ENCODE measurements around the gene IQCK. TPM values are rescaled to one million over a fixed set of nuclear protein-coding genes. Genes with fewer than 3 reads are reported as not detected.

IQCK gene
- total and polyA plus RNA-seq, 2 donors (not counting 3 experiments of a cell fraction or from before 2014, with no cell fraction given), result 17.2 to 18.1 TPM

DNA sequence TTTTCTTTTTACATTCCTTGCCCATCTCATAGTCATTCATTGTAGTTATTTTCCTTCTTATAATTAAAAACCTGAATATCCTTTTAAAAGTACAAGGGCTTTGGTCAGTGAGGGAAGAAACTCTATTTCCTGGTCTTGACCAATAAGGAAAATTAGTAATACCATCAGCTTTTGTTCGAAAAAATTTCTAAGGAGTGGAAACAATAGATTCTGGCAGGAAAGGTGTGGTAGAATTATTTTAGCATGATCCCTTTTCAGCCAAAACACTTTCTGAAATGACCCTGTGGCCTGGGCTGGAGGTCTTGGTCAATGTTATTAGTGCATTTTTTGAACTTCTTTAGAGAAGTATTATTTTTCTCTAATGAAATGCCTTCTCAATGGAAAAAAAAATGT, 36.6 kb downstream of the IQCK start:
- POLR2A ChIA-PET, result no interaction called here
- CTCF ChIA-PET, result interaction anchor here (1.9 to 2.2 kb wide), 2 partner anchors 11 to 18 kb away, joined by 4 to 9 read pairs; no protein-coding TSS in a partner anchor
- Histone ChIP-seq H3K4me3 (replicated peaks in 1 of 3; ENCODE audit: insufficient read depth in 1 of 3, low read depth in 1 of 3, low read length in 3 of 3) (peak overlapping the region in 1 of 3 experiments; percentile 7), H3K27me3 (ENCODE audit: control insufficient read depth in 2 of 2, insufficient read depth in 2 of 2, low read length in 2 of 2) (no peaks in the 10 kb centered on the region), H3K9ac (replicated peaks; ENCODE audit: extremely low read depth, insufficient read depth, low read length) (peak overlapping the region; percentile 79), H3K4me1 (ENCODE audit: control insufficient read depth, extremely low read depth, insufficient read depth, low read length) (peaks cover 29% of the 10 kb centered on the region), H3K27ac (ENCODE audit: insufficient read depth, low read depth, low read length) (peak overlapping the region; percentile 78), H3K79me2 (ENCODE audit: control insufficient read depth, insufficient read depth, low read length) (no peaks in the 10 kb centered on the region), H3K36me3 (ENCODE audit: control insufficient read depth in 2 of 2, extremely low read depth in 1 of 2, insufficient read depth in 2 of 2, low read length in 2 of 2) (no peaks in the 10 kb centered on the region), H2AFZ (ENCODE audit: low read depth, low read length) (peak overlapping the region; percentile 70), H4K20me1 (replicated peaks; ENCODE audit: control insufficient read depth, extremely low read depth, insufficient read depth, low read length) (no peaks in the 10 kb centered on the region), H3K9me1 (replicated peaks; ENCODE audit: control insufficient read depth, extremely low read depth, insufficient read depth, low read length) (no peaks in the 10 kb centered on the region), H3K9me3 (replicated peaks; ENCODE audit: control insufficient read depth, insufficient read depth, low read length) (no peaks in the 10 kb centered on the region), H3K4me2 (ENCODE audit: insufficient read depth, low read length) (peak overlapping the region; percentile 73)
- dilution Hi-C loops (cut with MboI; ENCODE audit: extremely low pct_ligation_motif_present, low sequenced_read_pairs) (no loop called here), intact Hi-C loops (cut with micrococcal nuclease) (loop anchor here (1.0 kb wide), 1 partner anchor 36 kb away; the partner anchor contains the start of genes IQCK and KNOP1)
- TF ChIP-seq POLR2A (IDR thresholded peaks at IDR 0.05; ENCODE audit: low read depth, low read length) (no peak), JUN (IDR thresholded peaks at IDR 0.05; ENCODE audit: borderline replicate concordance, insufficient read depth, insufficient read length, low read depth) (no peak), FOS (IDR thresholded peaks at IDR 0.05; ENCODE audit: borderline replicate concordance, insufficient read depth, low read length) (peak; percentile 1), POLR2AphosphoS5 (IDR thresholded peaks at IDR 0.05; ENCODE audit: insufficient read depth, low read depth, low read length) (no peak)
- TF ChIP-seq, protein P1, sequence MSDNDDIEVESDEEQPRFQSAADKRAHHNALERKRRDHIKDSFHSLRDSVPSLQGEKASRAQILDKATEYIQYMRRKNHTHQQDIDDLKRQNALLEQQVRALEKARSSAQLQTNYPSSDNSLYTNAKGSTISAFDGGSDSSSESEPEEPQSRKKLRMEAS (IDR thresholded peaks at IDR 0.05; ENCODE audit: insufficient read depth, insufficient read length), result no peak
- FAIRE-seq, result peak; percentile 4
- DNase-seq (ENCODE audit: low read depth, low spot score), result no peak
- no TSS peak for BruUV-seq (replicated peaks)

GRCh38 chr16:19755268-19755667, 37.2 kb downstream of the IQCK start:
- Histone ChIP-seq H3K9me1 (replicated peaks; ENCODE audit: control insufficient read depth, extremely low read depth, insufficient read depth, low read length) (no peaks in the 10 kb centered on the region), H3K36me3 (ENCODE audit: control insufficient read depth in 2 of 2, extremely low read depth in 1 of 2, insufficient read depth in 2 of 2, low read length in 2 of 2) (no peaks in the 10 kb centered on the region), H3K4me1 (ENCODE audit: control insufficient read depth, extremely low read depth, insufficient read depth, low read length) (peaks cover 29% of the 10 kb centered on the region), H4K20me1 (replicated peaks; ENCODE audit: control insufficient read depth, extremely low read depth, insufficient read depth, low read length) (no peaks in the 10 kb centered on the region), H3K4me2 (ENCODE audit: insufficient read depth, low read length) (peak overlapping the region; percentile 73), H3K79me2 (ENCODE audit: control insufficient read depth, insufficient read depth, low read length) (no peaks in the 10 kb centered on the region), H2AFZ (ENCODE audit: low read depth, low read length) (peak overlapping the region; percentile 70), H3K27me3 (ENCODE audit: control insufficient read depth in 2 of 2, insufficient read depth in 2 of 2, low read length in 2 of 2) (no peaks in the 10 kb centered on the region), H3K9me3 (replicated peaks; ENCODE audit: control insufficient read depth, insufficient read depth, low read length) (no peaks in the 10 kb centered on the region), H3K27ac (ENCODE audit: insufficient read depth, low read depth, low read length) (peak overlapping the region; percentile 78), H3K4me3 (replicated peaks in 1 of 3; ENCODE audit: insufficient read depth in 1 of 3, low read depth in 1 of 3, low read length in 3 of 3) (no peak overlapping the region), H3K9ac (replicated peaks; ENCODE audit: extremely low read depth, insufficient read depth, low read length) (peak overlapping the region; percentile 79)
- DNase-seq (ENCODE audit: low read depth, low spot score), result no peak
- dilution Hi-C loops (cut with MboI; ENCODE audit: extremely low pct_ligation_motif_present, low sequenced_read_pairs) (no loop called here), intact Hi-C loops (cut with micrococcal nuclease) (no loop called here)
- ChIA-PET POLR2A (no interaction called here), CTCF (interaction anchor here (1.9 to 2.2 kb wide), 2 partner anchors 11 to 17 kb away, joined by 4 to 9 read pairs; no protein-coding TSS in a partner anchor)
- BruUV-seq (replicated peaks), result no TSS peak
- TF ChIP-seq POLR2AphosphoS5 (IDR thresholded peaks at IDR 0.05; ENCODE audit: insufficient read depth, low read depth, low read length) (no peak), GATA2 (IDR thresholded peaks at IDR 0.05; ENCODE audit: insufficient read depth, insufficient read length, low read depth, low read length) (no peak), JUN (IDR thresholded peaks at IDR 0.05; ENCODE audit: borderline replicate concordance, insufficient read depth, insufficient read length, low read depth) (no peak), FOS (IDR thresholded peaks at IDR 0.05; ENCODE audit: borderline replicate concordance, insufficient read depth, low read length) (no peak), MYC (IDR thresholded peaks at IDR 0.05; ENCODE audit: low read depth, low read length) (no peak), EZH2 (IDR thresholded peaks at IDR 0.05; ENCODE audit: borderline replicate concordance, low read depth, low read length, severe bottlenecking) (no peak), POLR2A (IDR thresholded peaks at IDR 0.05; ENCODE audit: low read depth, low read length) (no peak), CTCF (IDR thresholded peaks at IDR 0.05; ENCODE audit: extremely low read depth in 1 of 2, insufficient read depth in 1 of 2, low read depth in 1 of 2, low read length in 2 of 2) (no peak)
- TF ChIP-seq, protein P1 (IDR thresholded peaks at IDR 0.05; ENCODE audit: insufficient read depth, insufficient read length), result no peak
- FAIRE-seq, result no peak

All from endothelial cell of umbilical vein (primary cell).